Measurements from ENCODE around the gene KLHL22.
"Not testable (repeated sequence)": the region's sequence is repeated elsewhere in the genome, so short reads cannot be mapped to it uniquely, and the experiment has no call there.

Gene KLHL22

DNA sequence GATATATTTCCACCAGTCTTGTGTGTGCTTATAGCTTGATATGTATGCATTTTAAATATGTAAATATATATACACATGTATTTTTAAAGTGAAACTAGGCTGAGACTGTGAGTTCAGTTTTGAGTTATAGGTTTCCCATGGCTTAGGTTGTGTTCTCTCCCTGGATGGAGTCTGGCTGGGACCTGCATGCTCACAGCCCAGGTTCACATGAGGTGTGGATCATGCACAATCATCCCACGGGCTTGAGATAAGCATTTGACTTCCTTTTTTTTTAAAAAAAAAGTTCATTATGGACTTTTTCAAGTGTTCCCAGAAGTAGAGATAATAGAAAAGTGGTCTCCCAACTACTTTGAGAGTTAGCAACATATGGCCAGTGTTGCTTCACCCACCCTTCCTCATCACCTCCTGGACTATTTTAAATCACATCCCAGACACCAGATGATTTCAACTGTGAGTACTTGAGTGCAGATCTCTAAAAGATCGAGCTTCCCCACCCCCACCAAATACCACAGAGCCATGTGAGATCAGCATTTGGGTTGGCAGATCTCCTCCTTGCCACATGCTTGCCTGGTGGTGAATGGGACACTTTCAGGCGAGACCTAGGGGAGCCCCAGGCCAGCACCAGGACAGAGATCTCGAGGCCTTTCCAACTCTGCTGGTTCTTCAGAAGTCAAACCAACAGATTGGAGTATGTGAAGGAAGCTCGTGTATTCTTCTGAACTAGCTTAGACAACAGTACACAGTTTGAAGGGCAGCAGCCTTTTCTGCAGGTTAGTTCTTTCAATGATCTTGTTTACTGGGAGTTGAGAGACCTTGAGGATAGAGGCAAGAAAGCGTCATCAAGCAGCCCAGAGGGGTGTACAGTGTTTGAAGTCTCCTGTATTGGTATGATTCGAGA lies 27.7 kb upstream of the KLHL22 start:
- no peak for DNase-seq

DNA sequence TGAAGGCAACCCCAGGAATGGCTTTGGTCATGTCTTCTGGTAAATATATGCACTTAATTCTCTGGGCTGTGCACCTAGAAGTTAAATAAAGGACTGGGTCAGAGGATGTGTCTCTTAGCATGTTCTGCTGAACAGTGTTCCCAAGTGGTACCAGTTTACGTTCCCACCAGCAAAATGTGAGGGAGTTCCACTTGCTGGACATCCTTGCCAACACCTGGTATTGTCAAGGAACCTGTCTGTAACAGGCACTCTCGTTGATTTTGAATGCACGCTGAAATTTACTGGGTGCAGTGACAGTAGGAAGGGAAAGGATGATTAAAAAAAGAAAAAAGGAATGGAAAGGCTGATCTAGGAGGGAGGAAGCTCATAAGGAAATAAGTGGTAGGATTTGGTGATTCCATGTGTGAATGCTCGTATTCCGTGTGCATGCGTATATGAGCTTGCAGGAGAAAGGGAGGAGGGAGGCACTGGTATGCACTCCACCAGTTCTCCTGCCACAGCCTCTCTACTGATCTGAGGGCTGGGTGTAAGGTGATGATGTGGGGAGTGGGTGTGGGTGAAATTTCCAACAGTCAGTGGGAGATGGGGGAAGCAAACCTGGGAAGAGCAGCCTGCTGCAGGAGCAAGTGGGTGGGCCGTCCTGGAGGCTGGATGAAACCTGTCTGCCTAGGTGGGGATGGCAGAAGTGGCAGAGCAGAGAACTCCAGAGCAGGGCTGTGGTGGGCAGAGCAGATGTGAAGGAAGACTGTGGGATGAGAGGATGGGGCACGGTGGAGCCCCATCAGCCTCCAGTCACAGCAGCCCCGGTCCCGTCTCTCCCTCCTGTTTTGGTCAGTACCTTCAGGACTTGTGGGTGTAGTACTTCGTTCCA lies 26.8 kb upstream of the KLHL22 start:
- DNase-seq = no peak

GRCh38 chr22:20520093-20520511 lies 24.5 kb upstream of the KLHL22 start:
- DNase-seq = no peak

DNA sequence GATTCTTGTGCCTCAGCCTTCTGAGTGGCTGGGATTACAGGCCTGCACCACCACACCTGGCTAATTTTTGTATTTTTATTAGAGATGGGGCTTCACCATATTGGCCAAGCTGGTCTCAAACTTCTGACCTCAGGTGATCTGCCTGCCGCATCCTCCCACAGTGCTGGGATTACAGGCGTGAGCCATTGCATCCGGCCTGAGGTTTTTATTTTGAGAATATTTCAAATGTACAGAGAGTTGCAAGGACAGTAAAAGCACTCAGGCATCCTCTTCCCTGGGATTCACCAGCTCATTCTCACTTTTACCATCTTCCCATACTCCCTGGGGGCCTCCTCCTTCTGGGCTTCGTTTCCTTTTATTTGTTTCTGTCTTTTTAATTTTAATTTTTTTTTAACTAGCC lies 24.0 kb upstream of the KLHL22 start:
- no peak for DNase-seq

DNA sequence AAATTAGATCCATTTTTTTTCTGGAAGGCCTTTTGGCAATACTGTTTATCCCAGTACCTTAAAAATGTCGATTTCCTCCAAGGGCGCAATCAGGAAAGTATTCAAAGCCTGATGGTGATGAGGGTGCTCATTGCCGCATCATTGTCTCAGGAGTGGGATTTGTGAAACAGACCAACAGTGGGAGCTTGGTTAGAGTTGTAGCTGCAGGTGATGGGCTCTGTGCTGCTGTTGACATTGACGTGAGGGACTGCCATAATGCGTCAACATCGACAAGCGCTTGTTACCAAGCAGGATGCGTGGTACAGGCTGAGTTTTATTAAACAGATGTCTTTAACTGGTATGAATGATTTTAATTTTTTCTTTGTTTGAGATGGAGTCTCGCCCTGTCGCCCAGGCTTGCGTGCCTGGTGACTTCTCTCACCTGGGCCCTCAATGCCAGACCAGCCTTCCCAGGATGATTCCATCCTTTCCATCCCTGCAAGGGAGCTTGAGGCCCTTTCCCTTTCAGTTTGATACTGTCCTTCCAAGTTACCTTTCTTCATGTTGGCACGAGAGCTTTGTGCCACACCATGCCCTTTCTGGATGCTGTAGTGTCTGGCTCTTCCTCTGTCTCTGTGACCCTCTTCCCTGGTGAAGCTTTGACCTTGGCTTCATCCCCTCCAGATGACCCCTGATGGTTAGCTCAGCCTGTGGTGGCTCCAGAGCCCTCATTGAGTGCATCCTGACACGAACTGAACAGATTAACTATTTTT lies 22.4 kb upstream of the KLHL22 start:
- DNase-seq = no peak

DNA sequence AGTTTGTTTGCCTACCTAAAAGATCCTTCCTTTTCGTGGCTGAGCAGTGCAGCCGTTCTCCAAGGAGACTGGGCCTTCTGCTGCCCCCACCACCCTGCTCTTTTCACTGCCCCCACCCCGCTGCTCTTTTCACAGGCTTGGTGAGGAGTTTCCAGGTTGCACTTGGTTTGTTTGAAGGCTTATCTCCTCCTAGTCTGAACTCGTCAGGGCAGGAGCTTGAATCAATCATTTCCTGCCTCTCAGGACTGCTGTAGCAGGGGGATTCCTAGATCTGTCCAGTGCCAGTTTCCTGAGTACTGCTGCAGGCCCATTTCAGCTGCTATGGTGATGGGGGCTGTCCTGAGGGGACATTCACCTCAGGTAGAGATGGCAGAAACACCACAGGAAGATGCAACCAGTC lies 21.8 kb upstream of the KLHL22 start:
- DNase-seq = no peak

DNA sequence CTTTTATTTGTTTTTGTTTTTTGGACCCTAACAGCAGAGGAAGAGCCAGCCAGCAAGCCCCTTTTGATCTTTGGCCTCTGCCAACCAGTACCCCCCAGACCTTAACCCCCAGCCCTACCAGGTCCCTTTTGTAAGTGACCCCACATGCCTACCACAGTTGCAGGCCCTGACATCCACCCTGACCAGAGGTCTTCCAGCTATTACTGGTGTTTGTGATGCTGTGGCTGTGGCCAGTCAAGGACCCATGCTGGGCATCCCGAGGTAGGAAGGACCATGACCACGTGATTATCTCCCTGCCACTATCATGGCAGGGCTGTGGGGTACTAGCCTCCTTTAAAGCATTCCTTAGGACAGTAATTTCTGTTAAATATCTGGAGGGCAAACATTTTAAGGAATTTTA lies 20.8 kb upstream of the KLHL22 start:
- DNase-seq = no peak

- no peak for DNase-seq
These were observed 19.2 kb upstream of the KLHL22 start for GRCh38 chr22:20514658-20515406.

DNA sequence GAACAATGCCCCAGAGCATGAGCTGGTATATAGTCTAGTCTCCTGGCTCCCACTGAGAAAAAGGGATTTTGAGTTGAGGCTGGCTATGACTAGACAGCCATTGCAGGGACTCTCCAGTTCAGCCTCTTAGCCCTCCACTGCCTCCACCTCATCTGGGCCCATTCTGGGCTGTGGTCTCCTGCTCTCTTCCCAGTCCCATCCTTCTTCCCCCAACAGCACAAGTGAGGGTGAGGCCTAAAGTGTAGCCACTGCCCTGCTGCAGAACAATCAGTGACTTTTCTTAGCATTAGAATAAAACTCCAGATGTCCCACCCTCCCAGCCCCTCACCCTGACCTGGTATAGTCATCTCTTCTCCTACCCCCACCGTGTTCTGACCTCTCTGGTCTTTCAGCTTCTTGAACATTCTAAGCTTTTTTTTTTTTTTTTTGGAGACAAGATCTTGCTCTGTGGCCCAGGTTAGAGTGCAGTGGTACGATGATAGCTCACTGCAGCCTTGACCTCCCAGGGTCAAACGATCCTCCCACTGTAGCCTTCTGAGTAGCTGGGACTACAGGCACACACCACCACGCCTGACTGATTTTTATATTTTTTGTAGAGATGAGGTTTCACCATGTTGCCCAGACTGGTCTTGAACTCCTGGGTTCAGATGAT lies 16.1 kb upstream of the KLHL22 start:
- DNase-seq = no peak

GRCh38 chr22:20510811-20511577 lies 15.4 kb upstream of the KLHL22 start:
- DNase-seq = no peak

- DNase-seq = peak; percentile 61
These were observed 13.9 kb upstream of the KLHL22 start for GRCh38 chr22:20509344-20510047.

DNA sequence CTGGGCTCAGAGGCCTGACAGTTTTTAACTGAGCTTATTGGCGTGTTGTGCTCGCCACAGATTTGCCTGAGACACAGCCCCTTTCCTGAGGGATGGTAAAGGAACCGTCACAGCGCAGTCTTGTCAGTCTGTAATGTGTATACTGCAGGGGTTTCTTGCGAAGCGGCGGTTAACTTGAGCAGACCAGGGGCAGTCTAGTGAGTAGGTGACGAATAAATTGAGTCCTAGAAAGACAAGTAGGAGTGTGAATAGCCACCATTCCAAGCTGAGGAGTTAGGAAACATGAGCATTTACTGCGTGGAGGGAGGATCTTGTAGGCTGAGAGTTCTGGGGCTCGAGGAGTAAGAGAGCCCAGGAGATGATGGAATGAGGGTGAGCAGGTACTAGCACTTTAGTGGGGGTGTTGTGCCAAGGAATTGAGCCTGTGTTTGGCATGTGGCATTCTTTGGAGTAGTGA lies 13.2 kb upstream of the KLHL22 start:
- DNase-seq = no peak

DNA sequence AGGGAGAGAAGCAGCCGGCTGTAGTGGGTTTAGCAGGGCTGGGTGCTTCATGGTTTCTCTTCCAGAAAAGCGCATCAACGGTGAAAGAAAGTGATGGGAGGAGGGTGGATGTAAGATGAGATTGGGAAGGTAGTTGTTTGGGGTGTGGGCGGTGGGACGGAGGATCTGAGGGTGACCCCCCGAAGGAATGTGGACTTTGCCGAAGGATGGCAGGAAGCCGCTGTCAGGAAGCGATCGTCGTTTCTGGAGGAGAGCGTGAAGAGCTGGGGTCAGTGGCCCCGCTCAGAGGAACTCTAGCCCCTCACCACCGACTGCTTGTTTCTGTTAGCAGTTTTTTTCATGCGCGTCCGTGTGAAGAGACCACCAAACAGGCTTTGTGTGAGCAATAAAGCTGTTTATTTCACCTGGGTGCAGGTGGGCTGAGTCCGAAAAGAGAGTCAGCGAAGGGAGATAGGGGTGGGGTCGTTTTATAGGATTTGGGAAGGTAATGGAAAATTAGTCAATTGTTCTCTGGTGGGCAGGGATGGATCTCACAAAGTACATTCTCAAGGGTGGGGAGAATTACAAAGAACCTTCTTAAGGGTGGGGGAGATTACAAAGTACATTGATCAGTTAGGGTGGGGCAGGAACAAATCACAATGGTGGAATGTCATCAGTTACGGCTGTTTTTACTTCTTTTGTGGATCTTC lies 12.6 kb upstream of the KLHL22 start:
- not testable (repeated sequence) for DNase-seq

DNA sequence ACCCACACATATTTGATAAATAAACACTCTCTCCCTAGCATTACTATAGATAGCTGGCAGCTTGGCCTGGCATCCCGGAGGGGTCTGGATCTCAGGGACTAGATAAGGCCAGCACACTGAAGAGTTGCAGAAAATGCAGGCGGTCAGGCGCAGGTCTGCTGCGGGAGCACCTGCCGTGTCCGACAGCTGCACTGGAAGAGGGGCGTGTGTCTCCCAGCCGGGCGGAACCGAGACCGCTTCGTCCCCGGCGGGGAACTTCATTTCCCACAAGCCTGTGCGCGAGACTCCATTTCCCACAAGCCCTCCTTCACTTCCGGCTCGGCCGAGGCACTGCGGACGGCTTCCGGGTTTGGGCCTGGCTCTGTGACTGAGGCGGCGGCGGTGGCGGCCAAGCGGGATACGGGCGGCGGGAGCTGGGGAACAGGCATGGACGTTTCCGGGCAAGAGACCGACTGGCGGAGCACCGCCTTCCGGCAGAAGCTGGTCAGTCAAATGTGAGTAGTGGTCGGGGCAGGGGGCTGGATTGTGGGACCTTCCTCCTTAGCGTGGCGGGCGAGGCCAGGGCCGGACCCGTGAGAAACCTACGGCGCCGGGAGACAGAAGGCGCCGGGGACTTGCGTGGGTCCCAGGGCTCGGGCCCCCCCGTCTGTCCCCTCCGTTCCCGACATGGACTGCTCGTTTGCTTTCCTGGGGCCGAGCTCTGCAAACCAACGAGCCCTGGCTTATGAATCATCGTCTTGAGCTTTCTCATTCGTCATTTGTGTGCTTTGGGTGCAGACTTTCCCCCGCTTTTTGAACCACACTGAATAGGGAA lies 11.9 kb upstream of the KLHL22 start, which contains the start of gene MED15:
Gene MED15 (plus strand): TSS at position 358 of the 814 bp plus-strand sequence. CDS start 69 bp downstream, at position 427.
- peak; percentile 94 for DNase-seq

- no peak for DNase-seq
These were observed 11.1 kb upstream of the KLHL22 start for GRCh38 chr22:20506543-20507252.

DNA sequence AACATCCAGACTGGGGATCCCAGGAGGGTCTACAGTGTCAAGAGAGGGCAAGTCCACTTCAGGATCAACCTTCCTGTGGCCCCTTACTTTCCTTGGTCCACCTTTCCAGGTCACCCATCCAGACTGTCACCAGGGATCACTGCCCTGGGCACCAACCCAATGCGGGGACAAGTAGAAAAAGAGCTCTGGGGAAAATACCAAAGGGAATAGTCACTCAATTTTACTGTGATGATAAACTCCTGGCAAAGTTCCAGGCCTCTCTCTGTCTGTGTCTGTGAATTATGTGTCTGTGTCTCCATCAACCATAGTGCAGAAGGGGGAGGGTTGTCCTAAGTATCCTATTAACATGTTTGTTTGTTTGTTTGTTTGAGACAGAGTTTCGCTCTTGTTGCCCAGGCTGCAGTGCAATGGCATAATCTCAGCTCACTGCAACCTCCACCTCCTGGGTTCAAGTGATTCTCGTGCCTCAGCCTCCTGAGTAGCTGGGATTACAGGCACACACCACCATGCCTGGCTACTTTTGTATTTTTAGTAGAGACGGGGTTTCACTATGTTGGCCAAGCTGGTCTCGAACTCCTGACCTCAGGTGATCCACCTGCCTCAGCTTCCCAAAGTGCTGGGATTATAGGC lies 8.8 kb upstream of the KLHL22 start:
- DNase-seq = not testable (repeated sequence)

DNA sequence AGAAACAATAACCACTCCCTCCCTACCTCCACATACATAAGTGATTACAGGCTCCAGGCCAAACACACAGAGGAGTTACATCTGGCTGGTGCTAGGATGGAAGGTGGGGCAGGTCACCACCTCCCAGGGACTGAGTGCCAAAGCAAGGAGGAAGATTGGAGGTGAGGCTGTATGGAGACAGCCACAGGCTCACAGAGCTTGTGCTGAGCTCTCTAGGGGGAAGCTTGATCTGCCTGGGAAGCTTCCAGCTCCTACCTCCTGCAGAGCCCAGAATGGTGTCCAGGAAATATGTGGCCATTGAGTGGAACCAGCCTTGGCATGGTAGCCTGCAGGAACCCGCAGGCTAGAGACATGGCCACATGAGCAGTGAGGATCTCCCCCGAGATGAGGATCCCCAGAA lies 8.2 kb upstream of the KLHL22 start:
- DNase-seq = no peak

Measured in midbrain (tissue), 1 donor.